Measurements from ENCODE around the gene CHADL. TPM values are rescaled to one million over a fixed set of nuclear protein-coding genes. Genes with fewer than 3 reads are reported as not detected.

CHADL gene
- total RNA-seq, 2 experiments from 2014 or later: 0.11 TPM

Small RNA genes lying within 50 kb of the gene (microRNA-seq; reads per million reads assigned to microRNA genes)
- gene MIR6889 (ENCODE audit: borderline replicate concordance): 2.8 reads per million

Other genes with a start within 250 kb of the CHADL start
- 10 to 100 TPM; 40.5 to 61.2 TPM for gene EP300, start 148.3 kb downstream of the CHADL start, total RNA-seq
- gene L3MBTL2, start 35.6 kb downstream of the CHADL start, total RNA-seq: 10 to 100 TPM; 24.4 to 25.1 TPM
- 100 to 1,000 TPM; 140 to 157 TPM for gene RANGAP1, start 45.3 kb upstream of the CHADL start, total RNA-seq
- gene ZC3H7B, start 60.6 kb upstream of the CHADL start, total RNA-seq: 10 to 100 TPM; 41.7 to 43.4 TPM
- gene TEF, start 141.0 kb upstream of the CHADL start, total RNA-seq: 1 to 10 TPM; 1.7 to 2.2 TPM
- 10 to 100 TPM; 26.5 to 32.3 TPM for gene TOB2, start 205.9 kb upstream of the CHADL start, total RNA-seq
- 10 to 100 TPM; 54.5 to 61.1 TPM for gene PHF5A, start 227.8 kb upstream of the CHADL start, total RNA-seq
- 100 to 1,000 TPM in 1 of 2 experiments, 10 to 100 TPM in 1; 95.4 to 106 TPM for gene ACO2, start 228.2 kb upstream of the CHADL start, total RNA-seq